HG02973 (cell line): ENCODE measurements around the gene TSHZ3.

Experiments
- ATAC-seq: cut with Tn5 transposase; IDR thresholded peaks from one replicate; pipeline ENCODE4 v1.9.1; 2021; ENCODE audit warnings: moderate library complexity; ENCODE audit not compliant: unreplicated experiment

The TSHZ3 gene

DNA sequence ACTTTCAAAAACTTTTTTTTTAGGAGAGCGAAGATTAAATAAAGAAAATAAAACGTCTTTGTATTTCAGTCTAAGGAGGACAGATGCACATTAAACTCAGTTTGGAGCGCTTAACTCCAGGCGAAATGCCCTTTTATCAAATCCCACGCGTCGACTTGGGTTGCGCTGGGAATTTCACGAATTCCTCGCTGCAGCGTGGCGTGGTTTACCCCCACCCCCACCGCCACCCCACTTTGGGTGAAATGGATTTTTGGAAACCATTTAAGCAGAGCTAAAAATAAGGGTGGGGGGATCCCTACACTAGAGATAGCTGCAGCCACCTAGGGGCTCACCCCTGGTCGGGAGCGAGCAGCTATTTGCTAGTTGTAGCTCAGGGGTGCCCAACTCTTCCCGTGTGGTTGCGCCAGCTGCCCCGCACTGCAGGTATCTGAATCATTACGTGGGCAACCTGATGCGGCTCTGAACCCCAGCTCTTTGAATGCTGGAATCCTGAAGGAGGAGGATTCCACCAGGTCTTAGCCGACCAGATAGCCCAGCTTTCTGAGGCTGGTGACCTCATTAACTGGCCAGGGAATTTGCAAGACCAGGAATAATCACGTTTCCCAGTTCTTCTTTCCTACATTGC is 6.5 kb upstream of the TSHZ3 start:
- ATAC-seq = no peak

DNA sequence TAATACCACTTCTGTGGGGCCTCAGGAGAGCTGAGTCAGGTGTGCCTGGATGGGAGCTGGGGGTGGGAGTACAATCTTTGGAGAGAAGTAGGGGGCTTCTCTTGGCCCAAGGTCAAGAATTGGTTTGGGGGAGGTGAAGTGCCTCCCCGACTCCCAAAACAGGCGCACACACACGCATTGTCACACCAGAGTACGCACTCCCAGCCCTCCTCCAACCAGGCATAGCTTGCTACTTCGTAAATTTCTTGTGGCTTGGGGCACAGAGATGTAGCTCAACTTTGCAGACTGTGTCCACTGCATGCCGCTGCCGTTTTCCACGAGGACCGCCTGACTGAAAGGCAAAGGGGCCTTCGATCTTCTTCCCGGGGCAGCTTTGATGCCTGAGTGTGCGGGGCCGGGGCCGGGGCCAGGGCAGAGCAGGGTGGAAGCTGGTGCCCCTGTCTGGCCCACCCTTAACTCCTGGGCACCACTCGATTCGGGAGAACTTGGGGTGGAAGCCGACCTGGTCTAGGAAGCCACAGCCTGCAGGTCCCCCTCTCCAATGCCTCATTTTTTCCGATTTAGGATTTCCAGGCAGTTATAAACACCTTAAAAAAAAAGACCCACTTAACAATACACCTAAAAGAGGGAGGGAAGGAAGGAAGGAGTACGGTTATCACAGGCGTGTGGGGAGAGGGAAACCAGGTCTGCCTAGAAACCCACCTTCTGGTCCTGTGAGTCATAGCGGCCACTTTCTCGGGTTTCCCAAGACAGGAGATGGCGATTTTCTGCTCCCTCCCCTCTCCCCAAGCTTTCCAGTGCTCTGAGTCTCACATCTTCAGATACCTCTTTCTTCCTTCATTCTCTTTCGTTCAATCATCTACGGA is 5.8 kb upstream of the TSHZ3 start:
- no peak for ATAC-seq

DNA sequence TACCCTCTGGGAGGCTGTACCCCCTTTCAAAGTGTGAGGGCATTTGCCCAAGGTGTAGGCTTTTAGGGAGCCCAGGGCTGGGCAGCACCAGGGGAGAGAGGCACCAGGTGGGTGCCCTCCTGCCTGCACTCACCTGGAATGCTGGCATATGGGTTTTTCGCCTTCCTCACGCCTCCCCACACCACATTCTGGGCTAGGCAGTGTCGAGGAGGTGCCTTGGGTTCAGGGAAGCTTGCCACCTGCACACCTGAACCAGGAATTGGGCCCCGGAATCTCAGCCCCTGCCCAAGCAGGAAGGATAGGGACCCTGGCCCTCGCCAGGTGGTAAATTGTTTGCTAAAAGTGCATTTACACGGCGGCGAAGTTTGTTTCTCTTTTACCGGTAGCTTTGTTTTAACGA is 5.1 kb upstream of the TSHZ3 start:
- ATAC-seq = no peak

DNA sequence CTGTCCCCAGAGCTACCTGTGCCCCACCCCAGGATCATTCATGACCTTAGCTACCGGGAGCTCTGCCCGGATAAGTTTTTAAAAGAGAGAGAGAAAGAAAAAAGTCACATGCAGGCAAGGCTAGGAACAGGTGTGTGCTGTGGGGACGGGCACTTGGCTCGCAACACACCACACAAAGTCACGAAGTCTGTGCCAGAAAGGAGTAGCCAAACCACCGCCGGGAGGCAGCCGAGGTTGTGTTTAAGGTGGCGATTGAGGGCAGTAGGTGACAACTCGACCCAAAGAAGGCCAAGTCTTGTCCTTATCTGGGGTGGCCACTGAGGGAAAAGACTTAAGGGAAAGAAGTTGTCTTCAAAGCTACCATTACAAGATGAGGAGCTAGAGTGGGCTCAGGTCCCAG is 4.6 kb upstream of the TSHZ3 start:
- ATAC-seq = no peak

DNA sequence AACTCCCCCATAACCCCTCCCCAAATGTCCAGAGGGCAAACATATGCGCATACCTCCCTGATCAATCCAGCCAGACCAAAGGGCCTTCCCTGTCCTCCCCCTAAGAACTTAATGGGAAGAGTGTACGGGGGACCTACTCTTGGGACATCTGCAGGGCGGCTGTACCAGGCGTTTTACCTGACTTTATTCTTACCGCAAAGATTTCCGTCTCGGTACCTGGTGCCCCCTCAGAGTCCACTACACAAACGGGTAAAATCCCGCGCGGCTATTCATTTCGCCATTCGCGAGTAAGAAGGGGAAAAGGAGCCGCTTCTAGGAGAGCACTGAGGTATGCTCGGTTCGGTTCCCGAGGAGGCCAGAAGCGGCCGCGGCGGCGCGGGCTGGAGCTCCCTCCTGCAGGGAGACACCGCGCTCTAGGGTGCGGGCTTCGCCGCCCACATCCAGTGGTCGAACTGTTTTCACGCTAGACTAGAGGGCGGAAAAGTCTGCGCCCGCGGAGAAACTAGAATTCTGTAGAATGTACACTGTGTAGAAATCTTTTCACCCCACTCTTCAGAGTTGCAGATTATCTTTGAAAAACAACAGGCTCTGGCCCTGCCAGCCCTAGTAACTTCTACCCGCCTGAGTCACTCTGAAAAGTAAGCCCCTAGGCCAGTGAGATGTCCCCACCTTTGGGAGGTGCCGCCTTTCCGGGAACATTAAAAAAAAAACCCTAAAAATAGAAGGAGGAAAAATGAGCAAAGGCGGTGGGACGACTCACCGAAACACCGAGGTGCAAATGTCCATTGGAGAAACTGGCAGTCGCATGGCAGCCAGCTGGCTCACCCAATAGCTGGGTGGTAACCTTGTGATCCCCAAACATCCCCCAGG is 3.8 kb upstream of the TSHZ3 start:
- ATAC-seq = no peak

- no peak for ATAC-seq
Measured at GRCh38 chr19:31352296-31352781, 3.1 kb upstream of the TSHZ3 start.

DNA sequence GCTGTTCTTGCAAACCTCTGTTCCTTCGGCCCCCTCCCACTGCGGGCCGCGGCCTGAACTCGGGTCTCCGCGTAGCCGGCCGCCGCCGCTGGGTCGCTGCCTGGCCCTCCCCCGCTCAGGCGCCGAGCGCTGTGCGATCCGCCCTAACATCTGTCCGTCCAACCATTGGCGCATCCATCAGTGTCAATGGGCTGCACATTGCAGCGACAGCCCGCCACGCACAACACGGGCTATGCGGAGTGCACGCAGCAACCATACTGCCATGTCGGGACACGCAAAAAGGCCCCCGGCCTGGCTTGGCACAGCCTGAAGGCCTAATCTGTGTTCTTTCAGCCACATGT is 2.6 kb upstream of the TSHZ3 start:
- ATAC-seq = no peak

GRCh38 chr19:31351056-31351854 is 2.0 kb upstream of the TSHZ3 start:
- no peak for ATAC-seq

DNA sequence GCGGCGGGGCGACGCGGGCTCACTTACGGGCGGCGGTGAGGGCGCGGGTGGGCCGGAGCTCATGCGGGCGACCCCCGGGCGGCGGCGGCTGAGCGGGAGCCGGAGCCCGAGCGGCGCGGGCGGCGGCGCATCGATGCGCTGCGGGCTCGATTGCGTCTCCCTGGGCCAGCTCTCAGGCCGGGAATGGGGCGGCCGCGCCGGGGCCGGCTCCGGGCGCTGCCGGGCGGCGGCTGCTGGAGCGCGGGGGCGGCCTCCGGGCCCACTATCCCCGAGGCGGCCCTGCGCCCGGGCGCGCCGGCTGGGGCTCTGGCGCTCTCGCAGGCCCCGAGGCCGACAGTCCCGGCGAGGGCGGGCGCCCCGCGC is 1.4 kb upstream of the TSHZ3 start:
- ATAC-seq = no peak

GRCh38 chr19:31350033-31350692 is 927 bp upstream of the TSHZ3 start:
- ATAC-seq = no peak

DNA sequence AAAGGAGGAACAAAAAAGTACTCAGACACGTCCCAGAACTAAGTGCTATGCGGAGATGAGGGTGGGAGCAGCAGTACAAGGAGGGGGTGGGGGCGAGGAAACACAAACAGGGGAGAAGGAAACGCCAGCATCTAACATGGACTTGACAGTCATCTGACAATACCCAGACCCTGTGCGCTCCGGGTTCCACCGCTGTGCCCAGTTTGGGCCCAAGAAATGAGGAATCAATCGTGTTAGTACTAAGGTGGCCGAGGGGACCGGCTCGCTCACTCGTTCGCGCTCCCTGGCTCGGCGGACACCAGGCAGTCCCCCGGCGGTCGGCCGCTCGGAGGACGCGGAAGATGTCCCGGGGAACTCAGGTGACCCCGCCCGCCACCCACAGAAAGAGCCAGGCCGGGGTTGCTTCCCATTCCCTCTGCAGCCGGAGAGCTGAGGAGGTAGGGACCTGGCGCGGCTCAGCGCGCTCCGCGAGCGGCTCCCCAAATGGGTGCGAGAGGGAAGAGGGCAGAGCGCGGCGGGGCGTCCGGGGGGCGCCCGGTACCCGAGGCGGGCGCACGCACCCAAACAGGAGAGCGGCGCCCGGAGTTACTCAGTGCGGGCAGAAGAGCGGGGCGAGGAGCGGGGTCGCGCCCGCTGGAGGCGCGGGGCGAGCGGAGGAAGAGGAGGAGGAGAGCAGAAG is 616 bp downstream of the TSHZ3 start:
- no peak for ATAC-seq

- ATAC-seq = no peak
Measured at GRCh38 chr19:31347828-31348392, 1.3 kb downstream of the TSHZ3 start.

- no peak for ATAC-seq
Measured at GRCh38 chr19:31347354-31347753, 1.9 kb downstream of the TSHZ3 start.

- no peak for ATAC-seq
Measured at GRCh38 chr19:31346184-31347059, 2.8 kb downstream of the TSHZ3 start.

DNA sequence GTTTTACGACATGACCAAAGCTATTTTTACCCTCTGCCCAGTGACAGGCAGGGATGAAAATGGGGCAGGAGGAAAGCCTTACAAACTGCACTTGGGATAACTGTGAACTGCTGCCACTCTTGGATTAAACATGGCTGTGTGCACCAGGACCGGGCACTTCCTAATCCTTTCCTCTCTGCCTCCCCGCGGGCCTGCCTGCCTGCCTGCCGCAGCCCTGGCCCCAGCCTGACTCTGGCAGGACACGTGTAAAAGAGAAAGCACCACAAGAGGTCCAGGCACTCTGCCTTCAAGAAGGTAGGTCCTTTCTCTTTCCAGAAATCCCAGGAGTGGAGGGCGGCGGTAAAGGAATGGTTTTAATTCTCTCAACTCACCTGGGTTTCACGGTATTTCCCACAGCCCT is 4.8 kb downstream of the TSHZ3 start:
- ATAC-seq = no peak

GRCh38 chr19:31342926-31343325 is 6.3 kb downstream of the TSHZ3 start:
- ATAC-seq = no peak

GRCh38 chr19:31340042-31341025 is 8.9 kb downstream of the TSHZ3 start:
- ATAC-seq = no peak
